MM.1S (cell line): ENCODE results near the gene PRR19.

ENCODE experiments used
- DNase-seq: peaks from one replicate; pipeline ENCODE4 v3.0.0-alpha.2; 2015
- H2AFZ ChIP-seq: fragments of 300-600 bp; sonication (generic); 2 replicates; pipeline ENCODE4 v1.6.0; 2016; ENCODE audit warnings: antibody characterized with exemption, low read length
- H3F3A ChIP-seq: fragments of 300-600 bp; sonication (generic); 2 replicates; pipeline ENCODE4 v1.6.1; 2016; ENCODE audit warnings: mild to moderate bottlenecking, antibody characterized with exemption, low read length, moderate library complexity, mixed read lengths; ENCODE audit not compliant: insufficient read depth
- H3K27ac ChIP-seq: fragments of 300-600 bp; sonication (generic); 2 replicates; pipeline ENCODE4 v1.5.1; 2016; ENCODE audit warnings: mild to moderate bottlenecking, low read length
- H3K27me3 ChIP-seq: fragments of 300-600 bp; sonication (generic); replicated peaks from 2 replicates; pipeline ENCODE4 v1.6.0; 2016; ENCODE audit warnings: low read length; ENCODE audit not compliant: insufficient read depth
- H3K36me3 ChIP-seq: fragments of 300-600 bp; sonication (generic); replicated peaks from 2 replicates; pipeline ENCODE4 v1.6.1; 2016; ENCODE audit warnings: mild to moderate bottlenecking, low read length, mixed read lengths; ENCODE audit not compliant: insufficient read depth
- H3K4me1 ChIP-seq: fragments of 300-600 bp; sonication (generic); 2 replicates; pipeline ENCODE4 v1.6.1; 2016; ENCODE audit warnings: low read length, mixed read lengths
- H3K4me2 ChIP-seq: fragments of 300-600 bp; sonication (generic); 2 replicates; pipeline ENCODE4 v1.6.0; 2016; ENCODE audit warnings: low read depth, low read length
- H3K4me3 ChIP-seq: fragments of 300-600 bp; sonication (generic); 2 replicates; pipeline ENCODE4 v1.5.1; 2016; ENCODE audit warnings: low read length, mixed read lengths
- H3K79me2 ChIP-seq: fragments of 300-600 bp; sonication (generic); 2 replicates; pipeline ENCODE4 v1.6.1; 2016; ENCODE audit warnings: mixed run types, low read length, mixed read lengths
- H3K9ac ChIP-seq: fragments of 300-600 bp; sonication (generic); 2 replicates; pipeline ENCODE4 v1.6.1; 2016; ENCODE audit warnings: low read length, mixed read lengths
- H3K9me2 ChIP-seq: fragments of 300-600 bp; sonication (generic); replicated peaks from 2 replicates; pipeline ENCODE4 v1.6.1; 2016; ENCODE audit warnings: mild to moderate bottlenecking, low read length, mixed read lengths; ENCODE audit not compliant: insufficient read depth
- H3K9me3 ChIP-seq: fragments of 300-600 bp; sonication (generic); replicated peaks from 2 replicates; pipeline ENCODE4 v1.6.1; 2016; ENCODE audit warnings: mild to moderate bottlenecking, low read length, mixed read lengths; ENCODE audit not compliant: insufficient read depth
- H4K20me1 ChIP-seq: fragments of 300-600 bp; sonication (generic); 2 replicates; pipeline ENCODE4 v1.6.1; 2016; ENCODE audit warnings: mild to moderate bottlenecking, low read length, moderate library complexity, mixed read lengths; ENCODE audit not compliant: insufficient read depth
- EZH2 ChIP-seq: fragments of 300-600 bp; sonication (generic); optimal IDR thresholded peaks from 2 replicates; pipeline ENCODE3; 2017; ENCODE audit warnings: low read depth, mild to moderate bottlenecking, antibody characterized with exemption, low read length, mixed read lengths
- EZH2phosphoT487 ChIP-seq: fragments of 300-600 bp; sonication (generic); IDR thresholded peaks from 2 replicates; pipeline ENCODE4 v1.6.1; 2018; ENCODE audit warnings: antibody characterized with exemption, low read length
- TF ChIP-seq, protein P1 (sequence below): fragments of 300-600 bp; sonication (generic); IDR thresholded peaks from 2 replicates; pipeline ENCODE4 v1.5.1; 2016; ENCODE audit warnings: antibody characterized with exemption, low read length, mixed read lengths

Gene PRR19

DNA sequence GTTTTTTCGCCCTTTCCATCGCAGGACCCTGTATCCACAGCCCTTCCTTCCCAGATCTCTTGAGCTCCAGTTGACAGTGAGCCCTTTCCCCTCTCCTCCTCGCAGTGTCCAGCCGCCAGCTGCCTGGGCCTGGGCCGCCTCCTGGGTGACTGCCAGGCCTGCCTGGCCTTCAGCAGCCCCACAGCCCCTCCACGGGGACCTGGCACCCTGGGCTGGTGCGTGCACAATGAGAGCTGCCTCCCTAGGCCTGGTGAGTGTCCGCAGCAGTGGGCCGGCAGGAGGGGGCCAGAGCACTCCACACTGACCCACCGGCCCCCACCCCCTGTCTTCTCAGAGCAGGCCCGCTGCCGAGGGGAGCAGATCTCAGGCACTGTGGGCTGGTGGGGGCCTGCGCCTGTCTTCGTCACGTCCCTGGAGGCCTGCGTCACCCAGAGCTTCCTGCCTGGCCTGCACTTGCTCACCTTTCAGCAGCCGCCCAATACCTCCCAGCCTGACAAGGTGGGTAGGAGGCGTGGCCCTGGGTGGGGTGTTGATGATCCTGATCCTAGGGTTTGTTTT, 42.5 kb downstream of the PRR19 start:
- H3K9me2 ChIP-seq: no peaks in the 10 kb centered on the region
- no peak for DNase-seq
- no peaks in the 10 kb centered on the region for H3F3A ChIP-seq
- H3K9me3 ChIP-seq: no peaks in the 10 kb centered on the region
- no peak overlapping the region for H3K4me3 ChIP-seq
- no peaks in the 10 kb centered on the region for H3K79me2 ChIP-seq
- H3K4me1 ChIP-seq: no peaks in the 10 kb centered on the region
- no peaks in the 10 kb centered on the region for H4K20me1 ChIP-seq
- TF ChIP-seq, protein P1, sequence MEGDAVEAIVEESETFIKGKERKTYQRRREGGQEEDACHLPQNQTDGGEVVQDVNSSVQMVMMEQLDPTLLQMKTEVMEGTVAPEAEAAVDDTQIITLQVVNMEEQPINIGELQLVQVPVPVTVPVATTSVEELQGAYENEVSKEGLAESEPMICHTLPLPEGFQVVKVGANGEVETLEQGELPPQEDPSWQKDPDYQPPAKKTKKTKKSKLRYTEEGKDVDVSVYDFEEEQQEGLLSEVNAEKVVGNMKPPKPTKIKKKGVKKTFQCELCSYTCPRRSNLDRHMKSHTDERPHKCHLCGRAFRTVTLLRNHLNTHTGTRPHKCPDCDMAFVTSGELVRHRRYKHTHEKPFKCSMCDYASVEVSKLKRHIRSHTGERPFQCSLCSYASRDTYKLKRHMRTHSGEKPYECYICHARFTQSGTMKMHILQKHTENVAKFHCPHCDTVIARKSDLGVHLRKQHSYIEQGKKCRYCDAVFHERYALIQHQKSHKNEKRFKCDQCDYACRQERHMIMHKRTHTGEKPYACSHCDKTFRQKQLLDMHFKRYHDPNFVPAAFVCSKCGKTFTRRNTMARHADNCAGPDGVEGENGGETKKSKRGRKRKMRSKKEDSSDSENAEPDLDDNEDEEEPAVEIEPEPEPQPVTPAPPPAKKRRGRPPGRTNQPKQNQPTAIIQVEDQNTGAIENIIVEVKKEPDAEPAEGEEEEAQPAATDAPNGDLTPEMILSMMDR: no peak
- no peak for TF ChIP-seq EZH2
- no peak for TF ChIP-seq EZH2phosphoT487
- H3K36me3 ChIP-seq: no peaks in the 10 kb centered on the region
- H3K4me2 ChIP-seq: no peak overlapping the region
- no peak overlapping the region for H3K9ac ChIP-seq
- H3K27ac ChIP-seq: no peak overlapping the region
- H2AFZ ChIP-seq: no peak overlapping the region
- no peaks in the 10 kb centered on the region for H3K27me3 ChIP-seq

DNA sequence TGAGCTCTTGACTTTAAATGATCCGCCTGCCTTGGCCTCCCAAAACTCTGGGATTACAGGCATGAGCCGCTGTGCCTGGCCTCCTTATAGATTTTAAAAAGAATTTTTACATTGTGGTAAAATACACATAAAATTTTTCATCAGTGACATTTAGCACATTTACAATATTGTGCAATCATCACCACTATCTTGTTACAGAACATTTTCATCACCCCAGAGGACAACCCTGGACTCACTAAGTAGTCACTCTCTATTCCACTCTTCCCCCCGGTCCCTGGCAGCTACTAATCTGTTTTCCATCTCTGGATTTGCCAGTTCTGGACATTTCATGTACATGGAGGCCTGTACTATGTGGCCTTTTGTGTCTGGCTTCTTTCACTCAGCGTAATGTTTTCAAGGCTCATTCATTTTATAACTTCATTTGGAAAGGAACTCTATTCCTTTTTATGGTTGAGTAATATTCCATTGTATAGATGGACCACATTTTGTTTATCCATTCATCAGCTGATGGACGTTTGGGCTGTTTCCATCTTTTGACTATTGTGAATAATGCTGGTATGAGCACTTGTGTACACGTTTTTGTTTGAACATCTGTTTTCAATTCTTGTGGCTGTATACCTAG, 43.4 kb downstream of the PRR19 start:
- Histone ChIP-seq H3K27me3 (no peaks in the 10 kb centered on the region), H4K20me1 (no peaks in the 10 kb centered on the region), H3K4me3 (no peak overlapping the region), H3K4me2 (no peak overlapping the region), H3K79me2 (no peaks in the 10 kb centered on the region), H3K36me3 (no peaks in the 10 kb centered on the region), H3K9ac (no peak overlapping the region), H3K27ac (no peak overlapping the region), H3K4me1 (no peaks in the 10 kb centered on the region), H3K9me2 (no peaks in the 10 kb centered on the region), H3K9me3 (no peaks in the 10 kb centered on the region), H2AFZ (no peak overlapping the region), H3F3A (no peaks in the 10 kb centered on the region)
- DNase-seq: no peak
- TF ChIP-seq EZH2: no peak
- TF ChIP-seq, protein P1: no peak
- no peak for TF ChIP-seq EZH2phosphoT487

DNA sequence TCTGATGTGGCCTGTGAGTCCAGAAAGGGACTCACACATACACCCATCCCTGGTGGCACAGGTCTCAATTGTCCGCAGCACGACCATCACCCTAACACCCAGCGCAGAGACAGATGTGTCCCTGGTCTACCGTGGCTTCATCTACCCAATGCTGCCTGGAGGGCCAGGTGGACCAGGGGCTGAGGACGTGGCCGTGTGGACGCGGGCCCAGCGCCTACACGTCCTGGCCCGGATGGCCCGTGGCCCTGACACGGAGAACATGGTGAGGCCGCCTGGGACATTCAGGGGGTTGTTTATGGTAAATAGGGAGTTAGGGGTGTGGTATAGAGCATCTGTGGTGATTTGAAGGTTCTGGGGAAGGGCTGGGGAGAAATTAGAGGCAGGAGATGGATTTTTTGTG, 46.3 kb downstream of the PRR19 start:
- H3K27ac ChIP-seq: no peak overlapping the region
- TF ChIP-seq, protein P1: no peak
- TF ChIP-seq EZH2 (no peak), EZH2phosphoT487 (no peak)
- no peaks in the 10 kb centered on the region for H3F3A ChIP-seq
- no peak overlapping the region for H3K9ac ChIP-seq
- H3K27me3 ChIP-seq: no peaks in the 10 kb centered on the region
- no peaks in the 10 kb centered on the region for H3K79me2 ChIP-seq
- H3K4me2 ChIP-seq: no peak overlapping the region
- H3K9me2 ChIP-seq: no peaks in the 10 kb centered on the region
- H3K9me3 ChIP-seq: no peaks in the 10 kb centered on the region
- no peaks in the 10 kb centered on the region for H4K20me1 ChIP-seq
- H3K4me1 ChIP-seq: no peaks in the 10 kb centered on the region
- DNase-seq: no peak
- no peaks in the 10 kb centered on the region for H3K36me3 ChIP-seq
- no peak overlapping the region for H3K4me3 ChIP-seq
- no peak overlapping the region for H2AFZ ChIP-seq
